Suppressor macrophage treated with lipopolysaccharide for 1 hour (primary cell): ENCODE measurements around the gene TTC16.

Experiments
- DNase-seq, 3 donors: peaks; one replicate each; pipeline ENCODE4 v3.0.0-alpha.2; 2020 to 2022

TTC16 gene, protein sequence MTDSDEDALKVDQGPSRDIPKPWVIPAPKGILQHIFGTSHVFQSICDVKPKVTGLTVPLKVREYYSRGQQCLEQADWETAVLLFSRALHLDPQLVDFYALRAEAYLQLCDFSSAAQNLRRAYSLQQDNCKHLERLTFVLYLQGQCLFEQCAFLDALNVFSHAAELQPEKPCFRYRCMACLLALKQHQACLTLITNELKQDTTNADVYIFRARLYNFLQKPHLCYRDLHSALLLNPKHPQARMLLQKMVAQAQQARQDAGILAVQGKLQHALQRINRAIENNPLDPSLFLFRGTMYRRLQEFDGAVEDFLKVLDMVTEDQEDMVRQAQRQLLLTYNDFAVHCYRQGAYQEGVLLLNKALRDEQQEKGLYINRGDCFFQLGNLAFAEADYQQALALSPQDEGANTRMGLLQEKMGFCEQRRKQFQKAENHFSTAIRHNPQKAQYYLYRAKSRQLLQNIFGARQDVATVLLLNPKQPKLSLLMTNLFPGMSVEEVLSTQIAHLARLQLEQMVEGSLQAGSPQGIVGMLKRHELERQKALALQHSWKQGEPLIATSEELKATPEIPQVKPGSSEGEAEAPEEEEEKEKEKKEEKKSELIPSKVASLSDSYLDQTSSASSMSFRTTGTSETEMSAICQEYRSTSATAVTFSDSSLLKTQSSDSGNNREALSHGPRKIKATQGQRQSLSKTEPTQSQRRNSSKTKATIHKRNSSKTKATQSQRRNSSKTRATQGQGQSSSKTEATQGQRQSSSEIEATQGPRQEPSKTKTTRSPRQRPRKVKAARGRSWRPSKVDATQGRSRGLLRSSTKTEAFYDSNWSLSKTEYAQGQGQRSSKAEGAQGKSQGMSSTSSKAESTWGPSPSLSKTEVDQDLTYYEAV

DNA sequence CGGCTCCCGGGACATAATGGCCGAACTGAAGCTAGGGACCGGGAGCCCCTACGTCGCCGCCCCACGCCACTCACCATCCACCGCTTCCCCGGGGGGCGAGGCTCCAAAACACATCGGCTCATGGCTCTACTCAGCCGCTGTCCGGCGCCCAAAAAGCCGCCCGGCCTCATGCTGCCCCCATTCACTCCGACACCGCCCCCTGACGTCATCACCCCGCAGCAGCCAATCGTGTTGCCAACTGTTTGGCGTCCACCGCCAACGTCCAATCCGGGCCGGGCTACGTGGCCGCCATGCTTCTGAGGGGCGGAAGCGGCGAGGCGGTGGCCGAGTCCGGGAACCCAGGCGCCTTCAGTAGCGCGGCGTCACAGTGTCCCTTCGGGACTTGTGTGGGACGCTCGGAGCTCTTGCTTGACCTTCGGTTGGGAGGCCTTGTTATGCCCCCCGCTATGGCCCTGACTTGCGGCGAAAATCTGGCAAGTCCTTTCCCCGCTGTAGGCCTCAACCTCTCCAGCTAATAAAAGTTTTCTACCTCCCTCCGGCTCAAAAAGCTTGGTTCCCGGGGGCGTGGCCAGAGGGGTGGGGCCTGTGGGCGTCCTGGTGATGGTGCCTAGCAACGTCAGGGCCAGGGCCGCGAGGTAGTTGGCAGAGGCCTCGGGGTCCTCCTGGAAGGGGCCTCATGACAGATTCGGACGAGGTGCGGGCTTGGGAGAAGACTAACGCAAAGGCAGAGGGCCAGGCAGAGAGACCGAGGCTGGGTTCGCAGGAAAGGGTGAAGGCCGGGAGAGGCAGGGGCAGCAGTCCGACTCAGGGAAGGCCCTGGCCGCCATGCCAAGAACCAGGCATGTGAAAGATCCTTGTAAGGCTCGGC, at the start of gene TTC16, which contains the start of gene PTRH1:
Gene TTC16, plus strand, starts transcription at position 610 of the 868 bp plus-strand sequence. Its CDS starts 67 bp downstream, at position 677.
Gene PTRH1, minus strand, starts transcription at position 194 of the 868 bp plus-strand sequence. Its CDS starts 24 bp downstream, at position 170.
- DNase-seq = peak; percentile 98 to 99 (median 99)

DNA sequence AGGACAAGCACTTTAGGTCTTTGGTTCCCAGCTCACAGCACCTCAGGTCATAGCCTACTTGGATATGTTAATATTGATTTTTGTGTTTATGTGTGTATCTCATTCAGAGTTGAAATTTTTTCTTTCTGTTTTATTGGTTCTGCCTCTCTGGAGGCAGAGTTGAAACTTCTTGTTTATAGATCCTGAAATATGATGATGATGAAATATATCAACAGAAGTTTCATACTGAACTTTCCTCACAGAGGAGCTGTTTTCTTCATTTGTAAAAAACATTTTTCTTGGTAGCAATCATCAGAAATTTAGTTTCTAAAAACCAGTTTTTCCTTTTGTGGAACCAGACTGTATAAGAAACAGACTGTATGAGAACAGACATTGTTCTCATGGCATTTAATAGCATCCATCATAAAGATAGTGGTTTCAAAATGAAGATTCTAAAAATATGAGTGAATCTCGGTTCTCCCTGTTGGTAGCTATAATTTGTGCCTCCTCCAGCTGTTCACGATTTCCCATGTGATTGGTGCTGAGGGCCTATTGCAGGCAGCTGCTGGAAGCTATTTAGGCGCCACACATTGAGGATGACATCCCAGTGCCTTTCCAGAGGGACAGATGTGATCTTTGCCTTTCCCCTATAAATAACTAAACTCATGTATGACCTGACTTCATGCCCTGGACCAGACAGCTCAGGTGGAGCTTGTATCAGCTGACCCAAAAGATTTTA, 48.6 kb upstream of the TTC16 start:
- no peak for DNase-seq

DNA sequence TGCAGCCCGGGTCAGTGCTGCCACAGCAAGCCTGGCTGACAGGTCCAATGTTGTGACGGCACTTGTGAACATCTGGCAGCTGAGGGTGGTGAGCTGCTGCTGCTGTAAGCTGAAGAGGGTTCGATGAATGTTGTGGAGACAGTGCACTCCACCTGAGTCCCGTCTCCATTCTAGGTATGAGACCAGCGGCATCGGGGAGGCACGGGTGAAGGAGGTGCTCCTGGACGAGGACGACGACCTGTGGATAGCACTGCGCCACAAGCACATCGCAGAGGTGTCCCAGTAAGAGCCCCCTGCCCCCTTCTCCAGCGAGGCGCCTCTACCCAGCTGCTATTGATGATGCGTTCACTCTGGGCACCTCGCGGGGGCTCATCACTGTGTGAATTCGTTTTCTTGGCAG, 48.0 kb upstream of the TTC16 start:
- no peak for DNase-seq

DNA sequence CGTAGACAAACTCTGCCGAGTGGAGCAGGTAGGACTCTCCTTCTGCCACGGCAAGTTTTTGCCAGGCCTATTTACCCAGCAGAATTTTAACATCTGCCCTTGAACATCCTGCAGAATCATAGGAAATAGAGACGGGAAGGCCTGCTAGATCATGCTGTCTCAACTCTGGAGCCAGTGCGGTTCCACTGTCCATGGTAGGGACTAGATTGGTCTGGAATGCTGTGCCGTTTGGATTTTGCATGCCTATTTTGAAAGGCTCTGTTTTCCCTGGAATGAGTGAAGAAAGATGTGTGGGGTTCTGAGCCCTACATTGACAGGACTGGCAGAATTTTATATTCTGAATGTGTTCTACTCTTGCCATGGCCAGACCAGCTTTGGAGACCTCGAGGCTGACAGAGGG, 42.6 kb upstream of the TTC16 start:
- no peak for DNase-seq

DNA sequence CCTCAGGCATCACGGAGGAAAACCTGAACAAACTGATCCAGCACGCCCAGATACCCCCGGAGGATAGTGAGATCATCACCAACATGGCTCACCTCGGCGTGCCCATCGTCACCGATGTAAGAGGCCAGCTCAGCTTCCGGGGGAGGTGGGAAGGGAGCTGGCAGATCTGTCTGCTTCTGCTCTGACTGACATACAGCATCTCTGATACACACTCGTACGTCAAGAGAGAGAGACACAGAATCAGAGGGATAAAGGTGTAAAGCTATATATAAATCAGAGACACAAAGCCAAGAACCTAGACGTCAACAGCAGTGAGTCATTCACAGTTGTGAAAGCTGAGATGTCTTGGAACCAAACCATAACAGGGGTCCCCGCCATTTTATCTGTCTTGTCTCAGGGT, 39.2 kb upstream of the TTC16 start:
- no peak for DNase-seq

DNA sequence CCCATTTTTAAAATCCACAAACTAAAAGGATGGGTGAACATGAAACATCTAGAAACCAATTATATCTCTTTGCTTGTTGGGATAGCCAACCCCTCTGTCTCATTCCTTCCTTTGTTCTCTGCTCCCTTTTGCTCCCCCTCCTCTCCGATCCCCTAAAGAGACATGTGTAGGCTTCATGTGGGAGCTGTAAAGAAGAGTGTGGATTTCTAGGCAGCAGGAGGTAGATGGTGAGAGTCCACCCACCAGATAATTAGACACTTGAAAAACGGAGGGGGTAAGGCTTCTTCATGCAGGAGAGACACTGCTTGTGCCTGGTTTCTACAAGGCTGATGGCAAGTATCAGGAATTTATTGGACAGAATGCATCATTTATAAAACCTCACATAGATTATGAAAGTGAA, 36.4 kb upstream of the TTC16 start:
- DNase-seq = no peak

DNA sequence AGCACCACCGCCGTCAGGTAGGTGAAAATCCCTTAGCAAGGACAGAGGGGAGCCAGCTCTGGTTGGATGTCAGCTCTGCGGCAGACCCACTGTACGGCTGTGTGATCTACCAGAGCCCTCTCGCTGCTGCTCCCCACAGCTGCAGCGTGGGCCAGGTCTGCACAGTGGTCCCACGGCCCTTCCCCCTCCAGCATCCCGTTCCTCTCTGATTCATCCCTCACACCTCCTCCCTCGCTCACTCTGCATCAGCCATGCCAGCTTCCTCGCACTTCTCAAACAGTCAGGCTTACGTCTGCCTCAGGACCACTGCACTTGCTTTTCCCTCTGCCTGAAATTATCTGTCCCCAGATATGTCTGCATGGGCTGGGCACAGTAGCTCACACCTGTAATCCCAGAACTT, 35.7 kb upstream of the TTC16 start:
- no peak for DNase-seq

DNA sequence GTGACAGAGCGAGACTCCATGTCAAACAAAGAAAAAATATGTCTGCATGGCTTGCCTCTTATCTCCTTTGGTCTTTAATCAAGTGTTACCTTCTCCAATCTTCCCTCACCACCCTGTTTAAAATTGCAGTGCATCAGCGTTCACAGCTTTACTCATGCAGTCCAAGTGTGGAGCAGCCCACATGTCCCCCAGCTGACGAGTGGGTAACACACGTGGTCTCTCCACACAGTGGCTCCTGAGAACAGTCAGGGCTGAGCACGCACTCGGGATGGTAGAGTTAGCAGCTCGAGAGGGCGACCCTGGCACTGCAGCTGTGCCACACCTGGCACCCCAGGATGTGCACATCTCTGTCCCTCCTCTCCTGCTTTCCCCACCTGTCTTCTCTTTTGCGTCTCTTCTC, 35.0 kb upstream of the TTC16 start:
- no peak for DNase-seq

DNA sequence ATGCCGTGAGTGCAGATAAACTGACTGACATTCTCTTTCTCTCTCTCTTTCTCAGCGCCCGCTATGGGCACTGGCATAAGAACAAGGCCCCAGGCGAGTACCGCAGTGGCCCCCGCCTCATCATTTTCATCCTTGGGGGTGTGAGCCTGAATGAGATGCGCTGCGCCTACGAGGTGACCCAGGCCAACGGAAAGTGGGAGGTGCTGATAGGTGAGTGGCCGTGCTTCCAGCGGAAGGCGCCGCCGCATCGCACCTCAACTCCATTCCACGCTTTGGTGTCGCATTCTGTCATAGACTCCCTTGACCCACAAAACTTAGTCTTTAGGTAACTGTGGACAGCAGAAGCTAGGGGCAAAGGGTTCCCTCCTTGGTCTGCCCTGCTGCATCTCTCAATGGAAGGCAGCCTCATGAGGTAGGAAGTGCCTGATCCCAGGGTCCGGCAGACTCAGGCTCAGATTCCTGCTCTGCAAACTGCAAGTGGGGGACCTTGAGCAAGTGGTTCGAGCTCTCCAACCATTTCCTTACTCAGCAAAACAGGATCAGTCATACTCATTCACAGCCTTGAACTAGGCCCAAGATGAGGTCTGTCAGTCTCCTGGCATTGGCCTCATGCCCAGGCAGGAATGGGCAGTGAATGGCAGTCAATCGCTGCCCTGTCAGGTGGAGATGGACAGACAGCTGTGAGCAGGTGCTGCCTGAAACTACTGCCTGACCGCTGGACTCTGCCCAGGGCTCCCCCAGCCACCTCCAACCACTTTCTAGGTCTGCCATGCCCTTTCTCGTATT, 33.3 kb upstream of the TTC16 start:
- DNase-seq = no peak

DNA sequence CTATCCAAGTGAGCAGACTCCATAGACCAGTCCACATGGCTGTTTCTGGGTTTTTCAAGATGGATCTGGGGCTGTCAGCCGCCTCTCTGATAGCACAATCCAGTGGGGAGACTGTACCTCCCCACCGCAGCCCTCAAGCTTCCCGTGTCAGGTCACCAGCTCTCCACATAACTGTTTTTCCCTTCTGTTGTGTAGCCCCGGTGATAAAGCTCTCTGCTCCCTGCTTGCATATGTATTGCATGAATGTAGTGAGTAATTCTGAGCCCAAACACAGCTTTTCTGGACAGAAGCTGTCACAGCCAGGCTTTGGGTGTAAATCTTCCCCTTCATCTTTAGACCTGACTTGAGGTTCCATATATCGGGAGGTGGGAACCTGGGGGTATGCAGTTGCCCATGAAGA, 32.2 kb upstream of the TTC16 start:
- no peak for DNase-seq

DNA sequence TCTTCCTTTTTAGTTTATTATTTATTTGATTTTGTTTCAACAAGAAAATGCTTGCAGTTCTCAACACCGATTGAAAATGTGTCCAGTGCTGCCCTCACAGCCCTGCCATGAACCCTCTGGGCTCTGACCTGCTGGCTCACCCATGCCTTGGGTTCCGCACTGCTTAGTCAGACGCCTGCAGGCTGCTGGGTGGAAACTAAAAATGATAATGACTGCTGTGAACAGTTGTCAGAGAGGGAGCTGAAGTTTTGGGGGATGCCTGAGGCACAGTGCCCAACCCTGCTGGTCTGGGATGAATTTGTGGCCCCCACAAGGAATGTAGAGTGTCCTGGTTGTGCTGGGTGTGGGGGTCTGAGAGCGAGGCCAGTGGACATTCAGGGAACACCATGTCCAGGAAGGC, 31.3 kb upstream of the TTC16 start:
- DNase-seq = no peak

DNA sequence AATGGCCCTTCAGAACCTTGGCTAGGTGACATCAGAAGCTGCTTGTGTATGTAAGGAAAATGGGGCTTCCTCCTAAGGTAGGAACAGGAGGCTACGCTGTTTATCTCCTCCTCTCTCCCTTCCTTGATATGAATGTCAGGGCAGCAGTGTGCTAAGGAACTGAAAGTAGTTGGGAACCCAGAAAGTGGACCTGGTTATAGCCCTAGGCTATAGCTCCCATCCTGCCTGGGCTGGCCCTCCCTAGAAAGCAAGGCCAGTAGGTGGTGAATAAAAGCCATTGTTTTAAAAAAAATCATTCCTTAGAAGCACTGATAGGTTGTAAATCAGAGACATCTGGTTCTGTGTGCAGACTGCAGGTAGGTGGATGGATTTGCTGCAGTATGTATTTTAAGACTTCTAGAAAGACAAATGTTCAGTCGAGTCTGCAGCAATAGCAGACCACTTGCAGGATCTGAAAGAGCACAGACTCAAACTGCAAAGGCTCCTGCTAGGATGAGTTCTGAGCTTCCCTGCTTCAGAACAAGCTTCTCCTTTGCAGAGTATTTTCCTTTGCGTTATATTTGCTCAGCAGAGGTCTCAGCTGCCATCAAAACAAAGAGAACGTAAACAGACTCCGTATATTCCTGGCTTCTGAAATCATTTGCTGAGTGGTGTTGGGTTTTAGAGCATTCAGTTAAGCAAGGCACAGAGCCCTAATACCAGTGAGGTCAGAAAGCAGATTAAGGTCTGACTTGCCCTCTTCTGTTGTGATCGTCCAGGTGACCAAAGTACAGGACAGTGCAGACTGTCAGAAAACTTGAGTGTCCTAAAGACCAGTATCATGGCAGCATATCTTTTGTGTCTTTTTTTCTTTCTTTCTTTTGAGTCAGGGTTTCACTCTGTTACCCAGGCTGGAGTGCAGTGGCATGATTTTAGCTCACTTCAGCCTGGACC, 29.2 kb upstream of the TTC16 start:
- no peak for DNase-seq

DNA sequence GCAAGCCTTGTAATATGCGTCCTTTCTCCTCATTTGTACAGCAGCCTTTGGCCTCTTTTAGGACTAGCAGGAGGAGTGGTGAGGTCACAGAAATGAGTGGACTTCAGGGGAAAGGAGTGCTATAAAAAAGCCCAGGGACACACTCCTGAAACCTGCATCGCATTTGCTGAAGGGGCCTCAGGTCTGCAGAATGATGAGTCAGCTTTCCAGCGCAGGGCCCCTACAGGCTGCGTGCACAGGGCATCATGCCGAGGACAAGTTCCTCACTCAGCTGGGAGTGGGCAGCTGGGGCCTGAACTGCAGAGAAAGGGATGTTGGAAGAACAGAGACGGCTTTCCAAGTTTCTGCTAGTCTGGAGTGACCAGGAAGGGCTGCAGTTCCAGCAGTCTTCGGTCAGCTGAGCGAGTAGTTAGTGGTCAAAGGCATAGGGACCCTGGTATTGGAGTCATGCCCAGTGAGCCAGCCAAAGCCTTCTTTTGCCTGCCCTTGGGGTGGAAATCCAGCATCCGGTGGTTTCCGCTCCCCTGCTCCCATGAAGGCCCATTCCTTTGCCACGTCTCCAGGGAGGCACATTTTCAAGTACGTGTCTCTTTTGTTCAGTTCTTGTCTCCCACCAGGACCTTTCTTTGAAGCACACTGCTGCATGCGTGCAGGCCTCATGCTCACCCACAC, 26.4 kb upstream of the TTC16 start:
- no peak for DNase-seq

DNA sequence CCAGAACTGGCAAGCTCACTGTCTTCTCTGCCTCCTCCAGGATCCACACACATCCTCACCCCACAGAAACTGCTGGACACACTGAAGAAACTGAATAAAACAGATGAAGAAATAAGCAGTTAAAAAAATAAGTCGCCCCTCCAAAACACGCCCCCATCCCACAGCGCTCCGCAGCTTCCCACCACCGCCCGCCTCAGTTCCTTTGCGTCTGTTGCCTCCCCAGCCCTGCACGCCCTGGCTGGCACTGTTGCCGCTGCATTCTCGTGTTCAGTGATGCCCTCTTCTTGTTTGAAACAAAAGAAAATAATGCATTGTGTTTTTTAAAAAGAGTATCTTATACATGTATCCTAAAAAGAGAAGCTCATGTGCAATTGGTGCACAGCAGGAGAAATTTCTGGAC, 25.1 kb upstream of the TTC16 start:
- no peak for DNase-seq

DNA sequence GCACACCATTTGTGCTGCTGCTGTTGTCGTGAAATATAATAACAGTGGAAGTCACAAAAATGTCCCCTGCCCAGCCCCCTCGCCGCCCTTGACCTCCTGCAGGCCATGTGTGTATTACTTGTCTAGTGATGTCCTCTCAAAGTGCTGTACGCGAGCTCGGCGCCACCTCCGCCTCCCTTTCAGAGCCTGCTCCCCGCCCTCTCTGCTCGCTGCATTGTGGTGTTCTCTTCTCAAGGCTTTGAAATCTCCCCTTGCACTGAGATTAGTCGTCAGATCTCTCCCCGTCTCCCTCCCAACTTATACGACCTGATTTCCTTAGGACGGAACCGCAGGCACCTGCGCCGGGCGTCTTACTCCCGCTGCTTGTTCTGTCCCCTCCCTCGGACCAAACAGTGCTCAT, 23.8 kb upstream of the TTC16 start:
- no peak for DNase-seq

DNA sequence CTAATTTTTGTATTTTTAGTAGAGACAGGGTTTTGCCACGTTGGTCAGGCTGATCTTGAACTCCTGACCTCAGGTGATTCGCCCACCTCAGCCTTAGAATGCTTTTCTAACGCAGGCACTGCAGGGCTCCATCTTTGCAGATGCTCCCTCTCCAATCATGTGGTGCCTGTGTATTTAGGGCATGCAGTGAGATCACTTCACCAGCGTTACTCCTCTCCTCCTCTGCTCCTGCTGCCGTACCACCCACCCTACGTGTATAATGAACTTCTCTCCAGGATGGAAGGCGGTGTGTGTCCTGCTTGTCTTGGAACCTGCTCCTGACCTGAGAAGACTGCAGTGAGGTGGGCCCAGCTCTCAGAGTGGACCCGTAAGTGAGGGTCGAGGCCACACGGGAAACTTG, 22.7 kb upstream of the TTC16 start:
- DNase-seq = no peak

DNA sequence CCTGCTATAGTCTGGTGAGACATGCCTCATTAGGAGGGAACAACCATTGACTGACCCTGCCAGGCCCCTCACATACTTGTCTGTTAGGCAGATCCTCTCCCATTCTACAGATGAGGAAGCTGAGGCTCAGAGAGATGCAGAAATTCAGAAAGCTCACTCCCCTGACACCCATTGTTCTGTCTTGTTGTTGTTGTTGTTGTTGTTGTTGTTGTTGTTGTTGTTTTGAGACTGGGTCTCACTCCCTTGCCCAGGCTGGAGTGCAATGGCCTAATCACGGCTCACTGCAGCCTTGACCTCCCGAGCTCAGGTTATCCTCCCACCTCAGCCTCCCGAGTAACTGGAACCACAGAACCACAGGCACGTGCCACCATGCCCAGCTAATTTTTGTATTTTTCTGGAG, 22.2 kb upstream of the TTC16 start:
- no peak for DNase-seq

DNA sequence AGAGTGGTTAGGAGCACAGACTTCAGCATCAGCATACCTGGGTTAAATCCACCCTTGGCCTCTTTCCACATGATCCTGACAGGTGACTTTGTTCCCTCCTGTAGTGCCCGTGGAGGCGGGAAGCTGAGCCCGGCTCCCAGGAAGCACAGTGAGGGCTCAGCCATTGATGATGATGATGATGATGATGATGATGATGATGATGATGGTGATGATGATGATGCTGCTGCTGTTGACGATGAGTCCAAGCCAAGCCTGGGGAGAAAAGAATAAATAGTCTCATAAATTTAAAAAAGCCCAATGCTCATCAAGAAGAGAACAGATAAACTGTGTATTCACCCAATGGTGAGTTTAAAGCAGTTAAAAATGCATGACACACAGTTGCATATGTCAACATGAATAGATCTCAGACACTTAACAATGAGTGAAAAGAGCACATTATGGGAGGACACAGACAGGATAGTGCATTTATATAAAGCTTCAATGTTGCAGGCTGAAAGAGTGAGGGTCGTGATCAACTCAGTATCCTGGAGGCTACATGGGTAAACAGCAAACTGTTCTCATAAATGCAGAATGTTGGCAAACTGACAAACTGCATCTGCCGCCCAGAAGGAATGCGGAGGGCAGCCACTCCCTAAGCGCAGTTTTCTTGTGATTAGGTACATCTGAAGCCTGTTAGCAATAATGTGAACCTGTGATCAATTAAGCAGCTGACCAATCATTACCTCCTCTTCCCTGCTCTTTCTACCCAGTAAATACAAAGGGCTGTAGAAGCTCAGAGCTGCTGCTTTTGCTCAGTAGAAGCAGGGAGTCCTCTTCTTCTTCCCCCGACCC, 20.8 kb upstream of the TTC16 start:
- DNase-seq = no peak

DNA sequence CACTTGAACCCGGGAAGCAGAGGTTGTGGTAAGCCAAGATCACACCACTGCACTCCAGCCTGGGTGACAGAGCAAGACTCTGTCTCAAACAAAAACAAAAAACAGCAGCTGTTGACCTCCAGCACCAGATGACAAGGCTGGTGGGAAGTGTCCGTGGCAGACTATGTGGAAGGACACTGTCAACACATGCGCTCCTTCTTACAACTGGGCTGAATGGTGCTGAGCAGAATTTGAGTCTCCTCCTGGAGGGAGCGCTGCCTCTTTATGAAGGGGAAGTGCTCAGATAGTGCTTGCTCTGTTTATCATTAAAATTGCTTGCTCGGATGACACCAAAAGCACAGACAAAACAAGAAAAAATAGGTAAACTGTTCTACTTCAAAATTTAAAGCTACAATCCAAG, 18.3 kb upstream of the TTC16 start:
- DNase-seq = no peak
